B cell (primary cell): ENCODE results near the gene PDLIM4. TPM values are rescaled to one million over a fixed set of nuclear protein-coding genes. Genes with fewer than 3 reads are reported as not detected.

ENCODE experiments used
- ATAC-seq: fragments of 200-7000 bp; cut with Tn5 transposase; one replicate; pipeline ENCODE4 v1.10.0; 2021; ENCODE audit warnings: low read depth, mild to moderate bottlenecking, moderate number of reproducible peaks, moderate library complexity
- CTCF ChIA-PET: fragments of 350-600 bp; sonication (Branson Sonifier 250); formaldehyde crosslinking; loops from one replicate; lab custom pipeline; 2021; ENCODE audit warnings: antibody characterized with exemption, inconsistent platforms; lab: Charles Lee
- POLR2A ChIA-PET: fragments of 350-600 bp; sonication (Branson Sonifier 250); formaldehyde crosslinking; loops from one replicate; lab custom pipeline; 2021; ENCODE audit warnings: antibody characterized with exemption; lab: Charles Lee
- DNase-seq: peaks from one replicate; pipeline ENCODE4 v3.0.0; 2013
- H2AFZ ChIP-seq: 2 replicates; pipeline ENCODE4 v1.6.1; 2012; ENCODE audit warnings: mild to moderate bottlenecking, low read depth, low read length; ENCODE audit not compliant: insufficient read depth, poor library complexity, severe bottlenecking
- H3K27ac ChIP-seq, 2 donors: 1 replicate in 1 of 2; 2 replicates in 1 of 2; pipeline ENCODE4 v1.5.1; 2012 to 2013; ENCODE audit warnings: low read length in 2 of 2, mild to moderate bottlenecking in 2 of 2, moderate library complexity in 1 of 2
- H3K27me3 ChIP-seq, 4 experiments: fragments of 200-600 bp in 1 of 4; sonication (generic) in 1 of 4; replicated peaks in 1 of 4; 1 replicate in 2 of 4; 2 replicates in 2 of 4; pipeline versions ENCODE4 v1.6.1 to v1.7.0; 2013 to 2016; ENCODE audit warnings: low read length in 3 of 4, mild to moderate bottlenecking in 2 of 4, mixed read lengths in 1 of 4, moderate library complexity in 1 of 4; ENCODE audit not compliant: insufficient read depth in 4 of 4, control insufficient read depth in 3 of 4; ENCODE audit errors: control extremely low read depth in 1 of 4
- H3K36me3 ChIP-seq, 2 experiments: replicated peaks in 1 of 2; 1 replicate in 1 of 2; 2 replicates in 1 of 2; pipeline versions ENCODE4 v1.6.1 to v1.7.1; 2013; ENCODE audit warnings: low read length in 1 of 2; ENCODE audit not compliant: insufficient read depth in 2 of 2, control insufficient read depth in 1 of 2; ENCODE audit errors: control extremely low read depth in 1 of 2, extremely low read depth in 1 of 2
- H3K4me1 ChIP-seq, 2 donors: fragments of 200-600 bp in 1 of 2; sonication (generic) in 1 of 2; 1 replicate in 1 of 2; 2 replicates in 1 of 2; pipeline versions ENCODE4 v1.5.1 to v1.6.1; 2013 to 2017; ENCODE audit warnings: low read length in 2 of 2; ENCODE audit not compliant: control insufficient read depth in 2 of 2, insufficient read depth in 2 of 2
- H3K4me2 ChIP-seq: replicated peaks from 2 replicates; pipeline ENCODE3; 2012; ENCODE audit warnings: mild to moderate bottlenecking, low read depth, low read length; ENCODE audit not compliant: poor library complexity, severe bottlenecking
- H3K4me3 ChIP-seq, 5 experiments: fragments of 200-600 bp in 1 of 5; sonication (generic) in 1 of 5; 1 replicate in 3 of 5; 2 replicates in 2 of 5; pipeline versions ENCODE4 v1.5.1 to v1.7.0; 2011 to 2016; ENCODE audit warnings: low read length in 4 of 5, mild to moderate bottlenecking in 4 of 5, low read depth in 2 of 5, control low read depth in 1 of 5, moderate library complexity in 1 of 5; ENCODE audit not compliant: insufficient read depth in 1 of 5; ENCODE audit errors: control extremely low read depth in 1 of 5, extremely low read depth in 1 of 5
- H3K79me2 ChIP-seq: fragments of 200-600 bp; sonication (generic); one replicate; pipeline ENCODE4 v1.6.0; 2016; ENCODE audit warnings: low read length; ENCODE audit not compliant: control insufficient read depth, insufficient read depth
- H3K9ac ChIP-seq: fragments of 200-600 bp; sonication (generic); 2 replicates; pipeline ENCODE4 v1.6.1; 2017; ENCODE audit warnings: mild to moderate bottlenecking, low read length, moderate library complexity
- H3K9me3 ChIP-seq, 3 donors: one replicate each; pipeline versions ENCODE4 v1.6.1 to v1.7.1; 2013; ENCODE audit warnings: low read length in 2 of 3; ENCODE audit not compliant: control insufficient read depth in 2 of 3, insufficient read depth in 1 of 3; ENCODE audit errors: control extremely low read depth in 1 of 3
- H4K20me1 ChIP-seq: 2 replicates; pipeline ENCODE4 v1.6.0; 2012; ENCODE audit warnings: mild to moderate bottlenecking, low read length; ENCODE audit not compliant: insufficient read depth, control insufficient read depth, poor library complexity, severe bottlenecking
- H3K27ac Mint-ChIP-seq: one replicate; pipeline ENCODE4 v1.8.0; 2021; ENCODE audit warnings: mixed read lengths
- H3K27me3 Mint-ChIP-seq: one replicate; pipeline ENCODE4 v1.8.0; 2021; ENCODE audit warnings: mixed read lengths
- H3K4me1 Mint-ChIP-seq: one replicate; pipeline ENCODE4 v1.8.0; 2021; ENCODE audit warnings: mixed read lengths
- H3K4me3 Mint-ChIP-seq: one replicate; pipeline ENCODE4 v1.8.0; 2021; ENCODE audit warnings: mixed read lengths
- H3K9me3 Mint-ChIP-seq: one replicate; pipeline ENCODE4 v1.8.0; 2022; ENCODE audit warnings: mixed read lengths; ENCODE audit not compliant: insufficient read depth
- CTCF ChIP-seq: fragments of 200-600 bp; IDR thresholded peaks from one replicate; pipeline ENCODE4 v1.8.0; 2022; ENCODE audit warnings: antibody characterized with exemption, mild to moderate bottlenecking
- EZH2 ChIP-seq: IDR thresholded peaks from 2 replicates; pipeline ENCODE4 v1.6.1; 2012; ENCODE audit warnings: borderline replicate concordance, low read depth, mild to moderate bottlenecking, moderate library complexity, low read length; ENCODE audit not compliant: insufficient read depth, poor library complexity, severe bottlenecking
- WGBS: methylation state at CpG from one replicate; pipeline ENCODE4 v1.1.5; 2013; ENCODE audit warnings: missing lambda C conversion rate; ENCODE audit not compliant: insufficient coverage; 5-methylcytosine and 5-hydroxymethylcytosine counted together
- intact Hi-C: fragments of 100-400 bp; cut with micrococcal nuclease; formaldehyde crosslinking; loops from one replicate; pipeline ENCODE4 v1.10.0; 2022
- polyA plus RNA-seq: library from polyadenylated mRNA; depleted of rRNA; stranded (reverse); fragments of >200 nt; gene quantifications from 2 replicates; pipeline ENCODE4 v1.2.3, GENCODE V29; 2012
- total RNA-seq, 2 donors: library from RNA; stranded (reverse); fragments of 120-200 nt in 1 of 2; gene quantifications; 1 replicate in 1 of 2; 2 replicates in 1 of 2; pipeline versions ENCODE4 v1.2.3 to v1.2.4, GENCODE V29; 2013 to 2022

The PDLIM4 gene
- total and polyA plus RNA-seq, 2 donors (not counting 1 experiment from before 2014, with no cell fraction given), result not detected

- DNase-seq (no peak), ATAC-seq (no peak)
- no peak overlapping the region for H3K4me3 ChIP-seq
- no peaks in the 10 kb centered on the region for H3K4me1 Mint-ChIP-seq
- no peak overlapping the region for H3K9ac ChIP-seq
- H3K9me3 ChIP-seq, result no peaks in the 10 kb centered on the region
- H3K79me2 ChIP-seq, result no peaks in the 10 kb centered on the region
- intact Hi-C loops, result no loop called here
- no peaks in the 10 kb centered on the region for H3K9me3 Mint-ChIP-seq
- H3K27ac Mint-ChIP-seq, result no peak overlapping the region
- ChIA-PET CTCF (interaction anchor here (1.0 to 2.5 kb wide), 3 partner anchors 8 to 556 kb away, joined by 3 to 14 read pairs (median 3); no protein-coding TSS in a partner anchor), POLR2A (no interaction called here)
- no peak overlapping the region for H3K4me3 Mint-ChIP-seq
- no peaks in the 10 kb centered on the region for H3K4me1 ChIP-seq
- H3K27ac ChIP-seq, result no peak overlapping the region
- H3K36me3 ChIP-seq, result no peaks in the 10 kb centered on the region
- peaks cover 0 to 3% (median 0%) of the 10 kb centered on the region in 4 experiments for H3K27me3 ChIP-seq
- TF ChIP-seq CTCF, result no peak
- no peak for TF ChIP-seq EZH2
- no peaks in the 10 kb centered on the region for H4K20me1 ChIP-seq
- peaks cover 6% of the 10 kb centered on the region for H3K27me3 Mint-ChIP-seq
- H3K4me2 ChIP-seq, result no peak overlapping the region
- no peak overlapping the region for H2AFZ ChIP-seq
- WGBS, result 81% methylated on average over 4 of the region's 4 CpGs
Measured at GRCh38 chr5:132264546-132265335, 7.2 kb downstream of the PDLIM4 start.

- H3K4me2 ChIP-seq, result no peak overlapping the region
- no peak overlapping the region for H3K9ac ChIP-seq
- CTCF ChIA-PET, result interaction anchor here (1.0 to 1.2 kb wide), 3 partner anchors 9 to 555 kb away, joined by 3 read pairs; no protein-coding TSS in a partner anchor
Measured at GRCh38 chr5:132265336-132266030, 8.0 kb downstream of the PDLIM4 start.

More at GRCh38 chr5:132265336-132266030, 8.0 kb downstream of the PDLIM4 start:
- intact Hi-C loops, result no loop called here
- H3K27ac Mint-ChIP-seq, result no peak overlapping the region
- no peak for ATAC-seq
- H3K9me3 Mint-ChIP-seq, result no peaks in the 10 kb centered on the region
- Histone ChIP-seq H4K20me1 (no peaks in the 10 kb centered on the region), H3K36me3 (no peaks in the 10 kb centered on the region), H3K79me2 (no peaks in the 10 kb centered on the region), H3K27me3 (peaks cover 0 to 3% (median 0%) of the 10 kb centered on the region in 4 experiments), H3K27ac (no peak overlapping the region), H3K4me1 (no peaks in the 10 kb centered on the region), H3K9me3 (no peaks in the 10 kb centered on the region), H3K4me3 (no peak overlapping the region), H2AFZ (no peak overlapping the region)
- H3K27me3 Mint-ChIP-seq, result peaks cover 2% of the 10 kb centered on the region
- POLR2A ChIA-PET, result no interaction called here
- WGBS, result 81% methylated on average over 3 of the region's 8 CpGs
- no peak for DNase-seq
- no peaks in the 10 kb centered on the region for H3K4me1 Mint-ChIP-seq
- TF ChIP-seq EZH2 (no peak), CTCF (no peak)
- H3K4me3 Mint-ChIP-seq, result no peak overlapping the region
